Measurements from ENCODE around the gene CCDC6. TPM values are rescaled to one million over a fixed set of nuclear protein-coding genes. Genes with fewer than 3 reads are reported as not detected.

Gene CCDC6
- total and polyA plus RNA-seq, 9 of the 15 experiments (the other 6 are each of a cell fraction or from before 2014, with no cell fraction given) = 10.4 to 41.0 (median 20.9) TPM

DNA sequence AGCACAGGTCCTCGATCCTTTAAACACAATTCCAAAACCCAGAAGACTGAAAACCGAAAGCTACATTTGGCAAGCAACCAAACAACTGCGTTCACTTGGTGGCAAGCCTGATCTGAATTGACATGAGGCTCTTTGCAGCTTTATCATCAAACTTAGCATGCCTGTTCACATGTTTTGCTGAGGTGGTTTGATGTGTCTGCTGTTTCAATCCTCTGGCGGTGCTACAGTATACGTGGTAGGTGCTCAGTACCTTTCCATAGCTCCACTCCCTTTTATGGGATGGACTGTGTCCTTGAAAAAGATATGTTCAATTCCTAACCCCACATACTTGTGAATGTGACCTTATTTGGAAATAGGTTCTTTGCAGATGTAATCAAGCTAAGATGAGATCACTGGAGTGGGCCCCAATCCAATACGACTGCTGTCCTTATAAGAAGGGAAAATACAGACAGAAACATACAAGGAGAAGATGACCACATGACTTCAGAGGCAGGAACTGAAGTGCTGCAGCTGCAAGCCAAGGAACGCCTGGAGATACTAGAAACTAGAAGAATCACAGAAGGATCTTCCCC lies 33.4 kb downstream of the CCDC6 start (continued):
- TF ChIP-seq CREB3 (tag; conservative IDR thresholded peaks at IDR 0.05; ENCODE audit: low read depth) = no peak; the same call in 1 of the 2 replicates
- TF ChIP-seq, protein P1, sequence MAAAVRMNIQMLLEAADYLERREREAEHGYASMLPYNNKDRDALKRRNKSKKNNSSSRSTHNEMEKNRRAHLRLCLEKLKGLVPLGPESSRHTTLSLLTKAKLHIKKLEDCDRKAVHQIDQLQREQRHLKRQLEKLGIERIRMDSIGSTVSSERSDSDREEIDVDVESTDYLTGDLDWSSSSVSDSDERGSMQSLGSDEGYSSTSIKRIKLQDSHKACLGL (CRISPR knock-in tag; IDR thresholded peaks at IDR 0.05; ENCODE audit: borderline replicate concordance, poor library complexity, severe bottlenecking) = no peak
- TF ChIP-seq NR2C2 (CRISPR knock-in tag; IDR thresholded peaks at IDR 0.05) = no peak
- TF ChIP-seq NR2C2 (tag; IDR thresholded peaks at IDR 0.05) = no peak; the same call in 1 of the 2 replicates
- TF ChIP-seq ZNF77 (CRISPR knock-in tag; IDR thresholded peaks at IDR 0.05) = no peak

DNA sequence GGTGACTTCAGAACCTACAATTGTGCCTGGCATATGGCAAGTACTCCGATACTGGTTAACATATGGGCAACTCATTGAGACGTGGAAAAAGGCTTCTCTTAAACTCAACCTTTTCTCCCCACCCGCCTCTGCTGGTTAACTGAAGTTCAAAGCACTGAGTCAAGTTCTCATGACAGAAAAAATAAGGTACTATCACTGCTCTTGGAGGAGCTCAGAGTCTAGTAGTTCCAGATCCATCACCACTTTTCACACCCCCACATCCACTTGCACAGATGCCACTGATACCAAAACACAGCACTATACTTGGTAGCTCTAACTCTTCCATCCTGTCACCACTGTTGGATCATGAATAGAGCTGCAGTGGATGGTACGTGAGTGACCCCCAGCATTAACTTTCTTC lies 36.2 kb downstream of the CCDC6 start:
- Histone ChIP-seq H3K4me1 (replicated peaks in 1 of 2; ENCODE audit: control insufficient read depth in 2 of 2, insufficient read depth in 2 of 2, low read length in 2 of 2) (peaks cover 3 to 54% of the 10 kb centered on the region in 2 experiments; a peak in 4 of 5 replicates), H3K27me3 (ENCODE audit: control insufficient read depth in 2 of 2, insufficient read depth in 2 of 2, low read length in 2 of 2) (no peaks in the 10 kb centered on the region), H2AFZ (ENCODE audit: low read depth, low read length) (no peak overlapping the region), H3K9me1 (ENCODE audit: control insufficient read depth, insufficient read depth, low read length) (peaks cover 6% of the 10 kb centered on the region), H4K20me1 (replicated peaks; ENCODE audit: control insufficient read depth, insufficient read depth, low read length) (peaks cover 23% of the 10 kb centered on the region), H3K79me2 (ENCODE audit: control insufficient read depth, insufficient read depth, low read length) (peaks cover 91% of the 10 kb centered on the region), H3K4me2 (ENCODE audit: insufficient read depth, low read length) (no peak overlapping the region), H3K36me3 (ENCODE audit: control insufficient read depth, insufficient read depth, low read length) (no peaks in the 10 kb centered on the region), H3K27ac (ENCODE audit: extremely low read depth, low read depth, low read length) (no peak overlapping the region), H3K9me3 (replicated peaks; ENCODE audit: control insufficient read depth, insufficient read depth, low read depth, low read length) (no peaks in the 10 kb centered on the region), H3K9ac (ENCODE audit: insufficient read depth in 1 of 2, low read depth in 2 of 2, low read length in 2 of 2) (no peak overlapping the region), H3K4me3 (no peak overlapping the region)
- FAIRE-seq (no peak), ATAC-seq (peak; percentile 34), DNase-seq (ENCODE audit: extremely low read depth in 1 of 4, low spot score in 3 of 4) (no peak)
- 79% methylated on average over 4 of the region's 4 CpGs for WGBS (ENCODE audit: insufficient coverage, low coverage, missing lambda C conversion rate)
- ChIA-PET CTCF (ENCODE audit: low intra/inter-chr PET ratio) (no interaction called here), POLR2A (interaction anchor here (0.6 to 1.0 kb wide), 2 partner anchors 18 to 982 kb away, joined by 3 read pairs; no protein-coding TSS in a partner anchor)
- in situ Hi-C loops (cut with MboI) (no loop called here), intact Hi-C loops (cut with micrococcal nuclease) (no loop called here)
- BruUV-seq (replicated peaks) = no TSS peak
- no peak for TF ChIP-seq GTF2B (IDR thresholded peaks at IDR 0.05; ENCODE audit: extremely low read depth, insufficient read length)
- no peak for TF ChIP-seq U2AF1 (optimal IDR thresholded peaks at IDR 0.05; ENCODE audit: low read depth, low read length)
- peak; percentile 22; the same call in 1 of the 2 replicates for TF ChIP-seq TCF3 (CRISPR knock-in tag; IDR thresholded peaks at IDR 0.05)
- TF ChIP-seq ETV5 (CRISPR knock-in tag; IDR thresholded peaks at IDR 0.05; ENCODE audit: low read depth) = no peak
- TF ChIP-seq, protein P2, sequence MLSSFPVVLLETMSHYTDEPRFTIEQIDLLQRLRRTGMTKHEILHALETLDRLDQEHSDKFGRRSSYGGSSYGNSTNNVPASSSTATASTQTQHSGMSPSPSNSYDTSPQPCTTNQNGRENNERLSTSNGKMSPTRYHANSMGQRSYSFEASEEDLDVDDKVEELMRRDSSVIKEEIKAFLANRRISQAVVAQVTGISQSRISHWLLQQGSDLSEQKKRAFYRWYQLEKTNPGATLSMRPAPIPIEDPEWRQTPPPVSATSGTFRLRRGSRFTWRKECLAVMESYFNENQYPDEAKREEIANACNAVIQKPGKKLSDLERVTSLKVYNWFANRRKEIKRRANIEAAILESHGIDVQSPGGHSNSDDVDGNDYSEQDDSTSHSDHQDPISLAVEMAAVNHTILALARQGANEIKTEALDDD (IDR thresholded peaks at IDR 0.05) = peak; percentile 58; the same call in 1 of the 2 replicates
- no peak for TF ChIP-seq RBM15 (IDR thresholded peaks at IDR 0.05; ENCODE audit: insufficient read depth, low read length)
- no peak for TF ChIP-seq ZFP91 (CRISPR knock-in tag; IDR thresholded peaks at IDR 0.05)
- TF ChIP-seq, protein P3, sequence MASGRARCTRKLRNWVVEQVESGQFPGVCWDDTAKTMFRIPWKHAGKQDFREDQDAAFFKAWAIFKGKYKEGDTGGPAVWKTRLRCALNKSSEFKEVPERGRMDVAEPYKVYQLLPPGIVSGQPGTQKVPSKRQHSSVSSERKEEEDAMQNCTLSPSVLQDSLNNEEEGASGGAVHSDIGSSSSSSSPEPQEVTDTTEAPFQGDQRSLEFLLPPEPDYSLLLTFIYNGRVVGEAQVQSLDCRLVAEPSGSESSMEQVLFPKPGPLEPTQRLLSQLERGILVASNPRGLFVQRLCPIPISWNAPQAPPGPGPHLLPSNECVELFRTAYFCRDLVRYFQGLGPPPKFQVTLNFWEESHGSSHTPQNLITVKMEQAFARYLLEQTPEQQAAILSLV (tag; IDR thresholded peaks at IDR 0.05) = no peak
